Fibroblast of peridontal ligament (primary cell): ENCODE results near the gene ADGRD1.

Experiments used
- DNase-seq: peaks from one replicate; pipeline ENCODE4 v3.0.0-alpha.2; 2010; ENCODE audit errors: extremely low read depth

Gene ADGRD1

DNA sequence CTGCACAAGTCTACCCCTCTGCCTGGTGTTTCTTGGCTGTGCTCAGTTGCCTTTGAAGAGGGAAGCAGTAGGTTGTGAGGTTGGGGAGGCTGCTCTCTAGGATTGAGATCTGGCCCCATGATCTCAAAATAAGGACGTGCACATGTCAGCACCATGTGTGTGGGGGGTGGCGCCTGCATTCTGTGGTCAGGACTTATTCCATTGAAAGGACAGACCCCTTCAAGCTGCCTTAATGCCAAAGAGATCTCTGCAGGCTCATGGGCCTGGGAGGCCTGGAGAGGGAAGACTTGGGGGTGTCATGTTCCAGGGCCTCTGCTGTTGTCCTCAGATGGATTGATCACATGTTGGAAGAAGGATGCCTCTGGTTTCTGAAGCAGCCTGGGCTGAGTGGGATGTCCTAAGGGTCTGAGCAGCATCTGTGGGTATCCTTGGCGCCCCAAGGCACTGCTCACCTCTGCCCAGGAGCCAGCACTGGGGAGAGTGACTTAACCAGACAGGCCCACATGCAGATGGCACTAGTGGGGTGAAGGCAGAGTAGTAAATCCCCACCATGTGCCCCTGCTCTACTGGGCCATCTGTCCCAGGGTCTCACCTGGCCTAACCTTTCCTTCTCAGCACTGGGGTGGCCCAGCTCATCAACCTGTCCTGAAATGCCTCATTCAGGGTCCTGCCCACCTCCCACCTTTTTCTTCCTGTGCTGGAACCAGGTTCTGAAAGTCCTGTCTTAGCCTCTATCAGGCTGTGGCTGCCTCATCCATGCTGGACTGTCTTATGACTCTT is 118.9 kb downstream of the ADGRD1 start:
- DNase-seq, result no peak

GRCh38 chr12:131074221-131075083 is 120.7 kb downstream of the ADGRD1 start:
- DNase-seq, result no peak

DNA sequence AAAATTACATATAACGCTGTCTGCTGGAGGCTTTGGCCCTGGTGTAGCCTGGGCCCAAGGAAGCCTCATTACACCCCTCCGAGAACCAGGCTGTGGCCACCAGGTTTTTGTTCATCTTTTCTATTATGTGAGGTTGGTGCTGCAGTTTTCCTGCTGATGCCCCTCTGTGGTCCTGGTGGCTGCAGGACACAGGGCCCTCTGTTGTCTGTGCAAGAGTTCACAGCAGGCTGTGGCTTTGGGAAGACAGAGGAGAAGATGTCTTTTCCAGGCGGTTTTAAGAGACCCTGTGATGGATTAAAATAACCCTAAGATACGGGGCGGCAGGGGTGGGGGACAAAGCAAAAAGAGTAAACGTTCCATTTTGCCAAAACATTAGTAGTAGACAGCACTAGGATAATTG is 121.5 kb downstream of the ADGRD1 start:
- DNase-seq, result no peak

DNA sequence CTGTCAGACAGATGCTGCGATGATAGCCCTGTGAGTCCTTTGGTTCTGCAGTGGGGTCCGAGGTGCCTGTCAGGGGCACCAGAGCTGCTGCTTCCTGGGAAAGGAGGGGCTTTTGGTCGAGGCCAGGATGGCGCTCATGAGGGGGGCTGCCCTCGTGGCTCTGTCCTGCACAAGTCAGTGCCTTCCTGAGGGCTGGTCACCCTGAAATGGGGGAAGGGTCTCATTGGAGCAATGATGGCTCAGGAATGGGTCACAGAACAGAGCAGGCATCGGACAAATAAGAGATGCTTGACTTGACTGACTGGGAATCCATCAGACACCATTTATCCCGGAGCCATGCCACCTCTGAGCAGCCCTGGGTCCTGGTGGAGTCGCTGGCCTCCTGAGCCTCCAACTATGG is 121.9 kb downstream of the ADGRD1 start:
- DNase-seq, result no peak

DNA sequence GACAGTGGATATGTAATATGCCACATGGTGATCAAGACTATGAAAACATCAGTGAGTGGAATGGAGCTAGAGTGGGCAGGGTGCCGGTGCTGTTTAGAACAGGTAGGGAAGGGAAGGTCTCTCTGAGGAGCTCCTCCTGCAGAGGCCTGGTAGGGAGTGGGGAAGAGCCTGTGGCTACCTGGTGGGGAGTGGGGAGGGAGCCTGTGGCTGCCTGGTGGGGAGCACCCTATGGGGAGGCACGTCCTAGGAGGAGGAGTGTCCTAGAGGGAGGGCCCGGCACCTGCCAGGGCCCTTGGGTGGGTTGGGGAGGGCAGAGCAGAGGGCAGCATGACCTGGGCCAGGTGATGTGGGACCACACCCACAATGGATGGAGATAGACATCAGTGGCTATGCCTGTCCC is 122.6 kb downstream of the ADGRD1 start:
- no peak for DNase-seq

DNA sequence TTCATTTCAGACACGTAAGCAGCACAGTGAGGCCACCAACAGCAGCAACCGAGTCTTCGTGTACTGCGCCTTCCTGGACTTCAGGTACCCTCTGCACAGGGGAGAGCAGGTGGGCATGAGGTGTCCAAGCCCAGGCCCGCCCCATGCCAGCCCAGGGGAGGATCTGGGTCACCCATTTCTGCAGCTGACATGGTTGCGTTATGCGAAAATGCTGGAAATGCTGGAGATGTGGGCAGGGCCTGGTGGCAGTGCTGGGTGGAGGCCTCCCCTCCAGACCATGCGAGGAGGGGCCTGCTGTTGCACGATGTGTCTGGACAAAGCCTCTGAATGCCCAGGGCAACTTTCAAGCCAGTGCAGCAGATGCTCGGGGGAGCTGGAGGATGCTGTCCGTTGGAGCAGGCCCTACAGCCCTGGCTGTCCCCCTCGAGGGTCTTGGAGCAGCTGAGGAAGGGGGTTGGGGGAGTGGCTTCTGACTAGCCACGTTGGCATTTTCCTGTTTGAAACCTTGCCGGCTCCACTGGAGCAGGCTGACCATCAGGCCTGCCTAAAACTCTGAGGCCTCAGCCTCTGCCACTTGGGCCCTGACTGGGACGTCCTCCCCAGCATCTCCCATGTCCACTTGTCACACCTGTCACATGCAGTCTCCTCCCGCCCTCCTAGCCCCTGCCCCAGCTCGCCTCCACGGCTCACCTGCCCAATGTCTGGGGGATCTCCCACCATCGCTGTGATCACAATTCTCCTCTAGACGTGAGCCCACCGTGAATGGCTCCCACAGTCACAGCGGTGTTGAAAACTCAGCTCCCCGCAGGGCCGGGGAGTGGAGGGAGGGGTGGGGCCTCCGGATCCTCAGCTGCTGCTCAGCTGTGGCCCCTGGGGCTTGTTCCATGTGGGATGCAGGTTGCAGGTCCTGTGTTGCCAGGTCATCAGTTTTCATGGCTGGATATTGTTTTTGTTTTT is 123.4 kb downstream of the ADGRD1 start:
- DNase-seq, result no peak

GRCh38 chr12:131077931-131078391 is 124.3 kb downstream of the ADGRD1 start:
- no peak for DNase-seq

- DNase-seq, result no peak
These were observed 128.8 kb downstream of the ADGRD1 start for GRCh38 chr12:131082290-131083194.

- DNase-seq, result no peak
These were observed 130.8 kb downstream of the ADGRD1 start for GRCh38 chr12:131084341-131085011.

- DNase-seq, result no peak
These were observed 131.6 kb downstream of the ADGRD1 start for GRCh38 chr12:131085125-131085815.

DNA sequence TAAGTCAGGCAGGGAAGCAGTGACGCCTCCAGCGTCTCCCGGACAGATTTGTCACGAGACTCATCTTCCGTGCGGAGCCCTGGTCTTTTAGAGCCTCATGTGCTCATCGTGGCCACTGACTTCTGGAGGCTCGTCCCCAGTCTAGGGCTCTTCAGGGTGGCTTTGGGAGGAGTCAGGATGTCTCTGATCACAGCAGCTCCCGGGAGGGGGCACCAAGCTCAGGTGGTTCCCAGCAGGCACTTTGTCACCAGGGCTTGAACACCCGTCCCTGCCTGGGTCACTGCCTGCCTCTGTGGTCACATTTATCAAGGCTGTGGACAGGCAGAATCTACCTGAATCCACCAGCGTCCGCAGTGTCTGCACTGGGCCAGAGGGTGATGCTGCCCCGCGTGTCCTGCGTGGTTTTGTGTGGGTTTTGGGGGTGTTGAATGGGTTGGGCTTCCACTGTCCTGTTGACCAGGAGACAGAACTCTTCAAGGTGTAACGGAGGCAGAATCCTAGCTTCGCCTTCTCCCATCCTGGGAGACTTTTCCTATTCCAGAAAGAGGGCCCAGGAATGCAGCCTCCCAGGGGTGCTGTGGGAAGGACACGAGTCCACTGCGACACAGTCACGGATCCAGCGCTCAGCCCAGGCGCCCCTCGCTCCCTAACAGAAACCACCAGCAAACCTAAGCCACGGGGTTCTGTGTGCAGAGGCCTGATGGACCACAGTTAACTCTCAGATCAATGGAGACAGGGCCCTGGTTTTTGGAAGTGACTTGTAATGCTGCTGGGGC is 132.3 kb downstream of the ADGRD1 start:
- no peak for DNase-seq

- no peak for DNase-seq
These were observed 133.7 kb downstream of the ADGRD1 start for GRCh38 chr12:131087302-131087818.

DNA sequence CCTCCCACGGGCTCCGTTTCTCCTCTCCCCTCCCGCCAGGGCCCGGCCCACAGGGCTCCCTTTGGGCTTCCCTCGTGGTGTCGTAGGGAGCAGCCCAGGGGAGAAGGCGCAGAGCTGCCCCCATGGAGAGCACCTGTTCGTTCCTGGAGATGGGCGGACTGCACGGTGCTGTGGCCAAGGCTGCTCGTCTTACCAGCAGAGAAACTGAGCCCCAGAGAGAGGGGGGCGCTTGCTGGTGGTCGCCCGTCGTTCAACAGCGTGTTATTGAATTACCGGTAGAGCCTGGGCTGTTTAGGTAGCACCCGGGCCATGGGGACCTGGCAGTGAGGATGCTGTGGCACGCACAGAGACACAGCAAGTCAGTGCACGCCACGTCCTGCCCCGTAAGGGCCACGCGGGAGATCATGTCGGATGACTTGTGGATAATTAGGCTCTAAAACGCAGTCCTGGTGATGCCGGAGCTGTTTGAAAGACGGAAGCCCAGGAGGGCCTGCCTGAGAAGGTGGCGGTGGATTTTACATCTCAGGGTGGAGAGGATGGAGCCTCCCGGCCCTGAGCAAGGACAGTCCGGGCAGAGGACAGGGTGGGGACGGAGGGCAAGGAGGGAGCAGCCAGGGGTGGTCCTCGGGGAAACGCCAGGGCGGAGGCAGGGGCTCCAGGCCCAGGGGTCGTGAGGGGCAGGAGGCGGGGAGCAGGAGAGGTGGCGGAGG is 134.4 kb downstream of the ADGRD1 start:
- DNase-seq, result no peak

- no peak for DNase-seq
These were observed 135.2 kb downstream of the ADGRD1 start for GRCh38 chr12:131088701-131089530.

GRCh38 chr12:131089531-131090273 is 136.0 kb downstream of the ADGRD1 start:
- DNase-seq, result no peak
